GM12872 (cell line): ENCODE results near the gene FARSA.

ENCODE experiments used
- TF ChIP-seq, protein P1 (sequence below): IDR thresholded peaks from 3 replicates; pipeline ENCODE4 v1.5.1; 2011; ENCODE audit warnings: low read depth, mild to moderate bottlenecking, low read length, moderate library complexity; ENCODE audit not compliant: insufficient read depth

The FARSA gene

DNA sequence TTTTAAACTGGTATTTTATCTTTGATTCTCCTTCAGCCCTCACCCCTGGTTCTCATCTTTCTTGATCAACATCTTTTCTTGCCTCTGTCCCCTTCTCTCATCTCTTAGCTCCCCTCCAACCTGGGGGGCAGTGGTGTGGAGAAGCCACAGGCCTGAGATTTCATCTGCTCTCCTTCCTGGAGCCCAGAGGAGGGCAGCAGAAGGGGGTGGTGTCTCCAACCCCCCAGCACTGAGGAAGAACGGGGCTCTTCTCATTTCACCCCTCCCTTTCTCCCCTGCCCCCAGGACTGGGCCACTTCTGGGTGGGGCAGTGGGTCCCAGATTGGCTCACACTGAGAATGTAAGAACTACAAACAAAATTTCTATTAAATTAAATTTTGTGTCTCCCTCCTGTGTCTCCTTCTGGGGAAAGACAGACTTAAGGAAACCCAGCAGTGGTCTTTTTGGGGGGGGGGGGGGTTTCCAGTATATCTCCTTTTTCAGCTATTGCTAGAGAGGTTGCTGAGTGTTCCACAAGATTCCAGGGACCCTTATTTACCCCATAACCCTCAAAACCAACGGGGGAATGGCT is 10.7 kb upstream of the FARSA start:
- TF ChIP-seq, protein P1, sequence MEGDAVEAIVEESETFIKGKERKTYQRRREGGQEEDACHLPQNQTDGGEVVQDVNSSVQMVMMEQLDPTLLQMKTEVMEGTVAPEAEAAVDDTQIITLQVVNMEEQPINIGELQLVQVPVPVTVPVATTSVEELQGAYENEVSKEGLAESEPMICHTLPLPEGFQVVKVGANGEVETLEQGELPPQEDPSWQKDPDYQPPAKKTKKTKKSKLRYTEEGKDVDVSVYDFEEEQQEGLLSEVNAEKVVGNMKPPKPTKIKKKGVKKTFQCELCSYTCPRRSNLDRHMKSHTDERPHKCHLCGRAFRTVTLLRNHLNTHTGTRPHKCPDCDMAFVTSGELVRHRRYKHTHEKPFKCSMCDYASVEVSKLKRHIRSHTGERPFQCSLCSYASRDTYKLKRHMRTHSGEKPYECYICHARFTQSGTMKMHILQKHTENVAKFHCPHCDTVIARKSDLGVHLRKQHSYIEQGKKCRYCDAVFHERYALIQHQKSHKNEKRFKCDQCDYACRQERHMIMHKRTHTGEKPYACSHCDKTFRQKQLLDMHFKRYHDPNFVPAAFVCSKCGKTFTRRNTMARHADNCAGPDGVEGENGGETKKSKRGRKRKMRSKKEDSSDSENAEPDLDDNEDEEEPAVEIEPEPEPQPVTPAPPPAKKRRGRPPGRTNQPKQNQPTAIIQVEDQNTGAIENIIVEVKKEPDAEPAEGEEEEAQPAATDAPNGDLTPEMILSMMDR: no peak

DNA sequence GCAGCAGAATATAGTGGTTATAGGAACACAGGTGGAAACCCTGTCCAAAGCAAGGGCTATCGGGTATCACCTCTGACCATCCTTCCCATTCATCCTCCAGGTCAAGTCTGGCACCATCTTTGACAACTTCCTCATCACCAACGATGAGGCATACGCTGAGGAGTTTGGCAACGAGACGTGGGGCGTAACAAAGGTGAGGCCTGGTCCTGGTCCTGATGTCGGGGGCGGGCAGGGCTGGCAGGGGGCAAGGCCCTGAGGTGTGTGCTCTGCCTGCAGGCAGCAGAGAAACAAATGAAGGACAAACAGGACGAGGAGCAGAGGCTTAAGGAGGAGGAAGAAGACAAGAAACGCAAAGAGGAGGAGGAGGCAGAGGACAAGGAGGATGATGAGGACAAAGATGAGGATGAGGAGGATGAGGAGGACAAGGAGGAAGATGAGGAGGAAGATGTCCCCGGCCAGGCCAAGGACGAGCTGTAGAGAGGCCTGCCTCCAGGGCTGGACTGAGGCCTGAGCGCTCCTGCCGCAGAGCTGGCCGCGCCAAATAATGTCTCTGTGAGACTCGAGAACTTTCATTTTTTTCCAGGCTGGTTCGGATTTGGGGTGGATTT is 10.0 kb upstream of the FARSA start:
- TF ChIP-seq, protein P1: no peak

DNA sequence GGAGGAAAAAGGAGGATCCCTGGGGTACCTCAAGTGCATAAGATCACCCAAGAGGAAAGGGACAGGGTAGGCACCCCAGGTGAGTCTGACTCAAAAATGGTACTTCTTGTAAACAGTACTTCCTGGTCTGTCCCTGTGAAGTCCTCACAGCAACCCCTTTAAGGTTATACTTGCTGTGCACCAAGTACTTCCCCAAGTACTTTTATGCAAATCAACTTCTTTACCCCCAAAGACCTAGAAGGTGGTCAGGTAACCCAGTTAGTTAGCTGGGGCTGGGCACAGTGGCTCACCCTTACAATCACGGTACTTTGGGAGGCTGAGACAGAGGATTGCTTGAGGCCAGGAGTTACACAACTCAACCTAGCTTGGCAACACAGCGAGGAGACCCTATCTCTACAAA is 7.4 kb upstream of the FARSA start:
- TF ChIP-seq, protein P1: no peak

DNA sequence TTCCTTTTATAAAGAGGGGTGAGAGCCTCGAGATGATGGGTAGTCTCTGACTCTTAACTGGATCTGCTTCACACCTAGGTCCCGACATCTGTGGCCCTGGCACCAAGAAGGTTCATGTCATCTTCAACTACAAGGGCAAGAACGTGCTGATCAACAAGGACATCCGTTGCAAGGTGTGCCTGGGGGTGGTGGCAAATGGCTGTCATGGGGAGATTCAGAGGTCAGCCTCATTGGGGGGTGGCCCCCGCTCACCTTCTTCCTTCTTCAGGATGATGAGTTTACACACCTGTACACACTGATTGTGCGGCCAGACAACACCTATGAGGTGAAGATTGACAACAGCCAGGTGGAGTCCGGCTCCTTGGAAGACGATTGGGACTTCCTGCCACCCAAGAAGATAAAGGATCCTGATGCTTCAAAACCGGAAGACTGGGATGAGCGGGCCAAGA is 6.5 kb upstream of the FARSA start:
- TF ChIP-seq, protein P1: no peak

DNA sequence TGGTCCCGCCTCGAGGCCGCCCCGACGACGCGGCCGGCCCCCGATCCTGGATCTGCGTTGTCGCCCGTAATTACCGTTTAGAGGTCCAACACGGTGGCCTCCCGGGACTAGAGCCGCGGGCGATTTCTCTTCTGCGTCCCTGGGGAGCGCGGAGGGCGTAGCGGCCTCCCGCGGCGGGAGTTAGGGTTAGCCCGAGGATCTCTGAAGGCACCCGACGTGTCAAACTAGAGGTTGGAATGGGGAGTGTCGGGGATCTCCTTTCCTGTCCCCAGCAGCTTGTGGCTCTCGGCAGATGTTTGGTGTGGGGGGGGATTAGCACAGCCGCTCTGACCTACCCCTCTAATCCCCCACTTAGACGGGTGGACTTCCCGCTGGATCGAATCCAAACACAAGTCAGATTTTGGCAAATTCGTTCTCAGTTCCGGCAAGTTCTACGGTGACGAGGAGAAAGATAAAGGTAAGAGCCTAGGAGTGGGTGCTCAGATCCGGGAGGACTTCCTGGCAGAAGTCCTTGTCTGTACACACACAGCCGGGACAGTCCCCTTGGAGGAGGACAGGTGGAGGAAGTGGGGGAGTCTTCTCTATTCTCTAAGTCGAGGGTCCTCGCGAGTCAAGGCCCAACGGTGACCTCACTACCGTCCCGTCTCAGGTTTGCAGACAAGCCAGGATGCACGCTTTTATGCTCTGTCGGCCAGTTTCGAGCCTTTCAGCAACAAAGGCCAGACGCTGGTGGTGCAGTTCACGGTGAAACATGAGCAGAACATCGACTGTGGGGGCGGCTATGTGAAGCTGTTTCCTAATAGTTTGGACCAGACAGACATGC is 5.5 kb upstream of the FARSA start:
- TF ChIP-seq, protein P1: 0 out of 3 replicates have a peak, but pooled peaks have one; percentile 9

DNA sequence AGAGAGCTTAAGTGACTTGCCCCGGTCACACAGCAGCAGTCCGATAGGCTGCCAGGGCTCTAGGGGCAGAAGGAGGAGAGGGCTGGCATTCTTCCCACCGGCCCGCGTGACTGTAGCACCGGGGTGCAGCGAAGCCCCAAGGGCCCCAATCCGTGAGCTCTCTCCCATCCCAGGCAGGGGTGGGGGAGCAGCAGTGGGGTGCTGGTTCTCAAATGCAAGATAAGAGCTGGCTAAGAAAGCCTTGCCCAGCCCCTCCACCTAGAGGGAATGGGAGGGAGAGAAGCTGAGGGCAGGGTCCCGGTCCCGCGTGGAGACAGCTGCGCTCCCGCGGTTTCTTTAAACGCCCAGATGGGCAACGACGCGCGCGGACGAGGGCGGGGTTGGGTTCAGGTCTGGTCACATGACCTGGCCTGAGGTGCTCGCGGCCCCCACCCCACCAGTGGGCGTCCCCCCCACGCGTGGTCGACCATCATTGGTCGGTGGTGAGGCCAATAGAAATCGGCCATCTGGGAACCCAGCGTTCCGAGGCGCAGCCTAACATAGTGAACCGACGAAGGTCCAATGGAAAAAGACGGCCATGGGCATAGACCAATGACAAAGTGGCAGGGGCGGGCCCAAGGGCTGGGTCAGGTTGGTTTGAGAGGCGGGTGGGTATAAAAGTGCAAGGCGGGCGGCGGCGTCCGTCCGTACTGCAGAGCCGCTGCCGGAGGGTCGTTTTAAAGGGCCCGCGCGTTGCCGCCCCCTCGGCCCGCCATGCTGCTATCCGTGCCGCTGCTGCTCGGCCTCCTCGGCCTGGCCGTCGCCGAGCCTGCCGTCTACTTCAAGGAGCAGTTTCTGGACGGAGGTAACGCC is 4.6 kb upstream of the FARSA start, which contains the start of gene CALR:
TSS of gene CALR (plus strand) at position 683 of the 852 bp plus-strand sequence. CDS start at position 754, 71 bp downstream.
- TF ChIP-seq, protein P1: no peak
